Right ventricle myocardium superior (tissue), 1 donor: Measurements from ENCODE around the gene FJX1. TPM values are rescaled to one million over a fixed set of nuclear protein-coding genes. Genes with fewer than 3 reads are reported as not detected.

Experiments
- ATAC-seq: fragments of 200-7000 bp; cut with Tn5 transposase; one replicate; pipeline ENCODE4 v1.9.1; 2020; ENCODE audit warnings: mild to moderate bottlenecking; ENCODE audit not compliant: poor library complexity
- DNase-seq: peaks from one replicate; pipeline ENCODE4 v3.0.0-alpha.2; 2020
- intact Hi-C: fragments of 100-400 bp; cut with DNase I; formaldehyde crosslinking; loops from one replicate; pipeline ENCODE4 v1.11.2; 2022
- long read RNA-seq: library from polyadenylated mRNA; unstranded; transcript quantifications from one replicate; pipeline ENCODE4 v2.0.0, GENCODE V29; 2021
- total RNA-seq: library from RNA; stranded (reverse); fragmentation: NEBNext Ultra II Directional; extraction: Animal tissue kit (Norgen Biotek cat#: 25700); gene quantifications from one replicate; pipeline ENCODE4 v1.2.1, GENCODE V29; 2021
- donor health status: DM: no; HTN: yes; CAD: no; lungs with severe emphysema.

The FJX1 gene, protein sequence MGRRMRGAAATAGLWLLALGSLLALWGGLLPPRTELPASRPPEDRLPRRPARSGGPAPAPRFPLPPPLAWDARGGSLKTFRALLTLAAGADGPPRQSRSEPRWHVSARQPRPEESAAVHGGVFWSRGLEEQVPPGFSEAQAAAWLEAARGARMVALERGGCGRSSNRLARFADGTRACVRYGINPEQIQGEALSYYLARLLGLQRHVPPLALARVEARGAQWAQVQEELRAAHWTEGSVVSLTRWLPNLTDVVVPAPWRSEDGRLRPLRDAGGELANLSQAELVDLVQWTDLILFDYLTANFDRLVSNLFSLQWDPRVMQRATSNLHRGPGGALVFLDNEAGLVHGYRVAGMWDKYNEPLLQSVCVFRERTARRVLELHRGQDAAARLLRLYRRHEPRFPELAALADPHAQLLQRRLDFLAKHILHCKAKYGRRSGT
- 0.65 TPM for total RNA-seq
- long read RNA-seq, transcript FJX1-201 (1 exons, 2,450 nt), result major isoform, 7 of 7 reads
- long read RNA-seq, partial matches to known transcripts, result 0 of 7 reads
- long read RNA-seq, other reads (novel, unspliced or antisense), result 0 of 7 reads

DNA sequence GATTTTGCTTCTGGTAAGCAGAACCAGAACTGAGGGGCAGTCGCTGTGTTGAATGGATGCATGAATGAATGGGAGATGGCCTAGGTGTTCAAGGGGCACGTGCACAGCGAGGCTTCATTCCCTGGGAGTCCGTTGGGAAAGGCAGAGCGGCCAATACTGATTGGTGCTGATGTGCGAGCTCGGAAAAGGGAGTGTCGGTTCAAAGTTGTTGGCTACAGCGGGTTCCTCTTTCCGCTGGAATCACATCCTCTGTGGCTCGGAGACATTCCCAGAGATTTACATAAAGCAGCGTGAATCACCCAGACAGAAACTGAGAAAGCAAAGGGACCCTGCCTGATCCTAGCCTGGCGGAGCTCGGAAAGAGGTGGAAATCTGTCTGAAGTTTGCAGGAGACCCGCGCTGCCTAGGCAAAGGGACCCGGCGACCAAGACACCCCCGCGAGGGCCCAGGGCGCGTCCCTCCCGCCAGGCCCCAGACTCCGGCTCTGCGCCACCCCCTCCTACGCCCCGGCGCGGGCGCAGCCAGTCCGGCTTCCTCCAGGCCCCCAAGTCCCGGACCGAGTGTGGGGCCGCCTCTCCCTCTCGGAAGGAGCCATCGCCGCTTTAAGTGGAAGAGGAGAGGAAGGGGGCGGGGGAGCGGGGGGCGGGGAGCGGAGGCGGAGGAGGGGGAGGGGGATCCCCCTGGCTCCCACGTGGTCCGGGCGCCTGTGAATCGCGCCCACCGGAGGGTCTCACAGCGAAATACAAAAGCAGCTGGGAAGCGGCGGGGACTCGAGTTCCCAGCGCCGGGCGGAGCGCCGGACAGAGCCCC is at the start of gene FJX1:
Gene FJX1 (plus strand): TSS at position 774 of the 810 bp plus-strand sequence. CDS start 177 bp downstream, outside the sequence.
- intact Hi-C loops, result loop anchor here (5.0 to 10.0 kb wide), 6 partner anchors 207 to 857 kb away; no protein-coding TSS in a partner anchor
- DNase-seq, result peak; percentile 66
- peak; percentile 73 for ATAC-seq

DNA sequence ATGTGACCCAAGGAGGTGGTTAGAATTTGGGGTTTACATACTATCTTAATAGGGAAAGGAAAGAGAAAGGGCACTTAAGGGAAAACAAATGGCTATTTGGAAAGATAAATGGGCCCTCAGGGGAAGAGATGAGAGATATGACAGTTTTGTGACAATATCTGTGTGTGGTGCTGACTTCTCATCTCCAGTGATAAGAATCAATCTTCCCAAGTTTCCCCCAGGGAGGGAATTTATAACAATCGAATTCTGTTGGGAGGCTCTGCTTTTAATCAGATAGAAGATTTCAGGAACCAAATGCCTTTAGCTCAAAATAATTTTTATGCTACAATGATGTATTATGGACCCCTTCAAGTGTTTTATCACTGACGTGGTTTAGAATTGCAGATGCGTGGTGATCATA is 46.6 kb upstream of the FJX1 start:
- intact Hi-C loops, result no loop called here
- no peak for DNase-seq
- ATAC-seq, result no peak

DNA sequence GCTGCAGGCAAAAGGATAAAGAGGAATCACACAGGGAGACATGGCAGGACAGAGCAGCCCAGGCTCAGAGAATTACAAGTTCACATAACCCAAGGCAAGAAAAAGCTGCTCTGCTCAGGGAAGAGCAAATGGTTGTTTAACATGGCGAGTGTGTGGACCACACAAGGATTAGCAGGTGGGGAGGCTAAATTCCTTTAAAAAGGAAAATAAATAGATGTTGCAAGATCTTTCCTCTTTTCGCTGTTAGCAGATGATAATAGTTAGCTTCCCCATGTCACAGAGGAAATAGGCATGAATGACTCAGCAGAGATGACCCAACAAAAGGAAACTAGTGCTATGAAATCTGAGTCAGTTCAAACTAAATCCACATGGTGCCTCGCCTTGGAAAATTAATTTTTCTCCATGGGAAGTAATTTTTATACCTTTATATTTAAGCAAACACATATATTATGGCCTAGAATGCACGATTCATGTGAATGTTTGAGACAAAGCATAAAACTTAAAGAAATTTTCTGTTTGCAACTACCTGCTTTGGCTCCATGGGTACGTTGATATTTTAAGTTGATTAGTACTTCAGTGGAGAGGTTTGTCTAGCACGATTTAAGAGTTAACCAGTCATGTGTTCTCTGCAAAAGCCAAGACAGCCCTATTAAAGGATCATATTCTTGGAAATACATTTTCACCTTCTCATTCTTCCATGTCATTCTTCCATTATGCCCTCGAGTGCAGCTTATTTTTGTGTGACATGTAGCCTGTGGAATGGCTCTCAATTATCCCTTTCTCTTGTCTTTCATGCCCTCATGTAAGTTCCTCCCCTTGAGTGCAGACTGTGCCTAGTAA is 38.5 kb upstream of the FJX1 start:
- intact Hi-C loops, result no loop called here
- no peak for DNase-seq
- peak; percentile 55 for ATAC-seq

DNA sequence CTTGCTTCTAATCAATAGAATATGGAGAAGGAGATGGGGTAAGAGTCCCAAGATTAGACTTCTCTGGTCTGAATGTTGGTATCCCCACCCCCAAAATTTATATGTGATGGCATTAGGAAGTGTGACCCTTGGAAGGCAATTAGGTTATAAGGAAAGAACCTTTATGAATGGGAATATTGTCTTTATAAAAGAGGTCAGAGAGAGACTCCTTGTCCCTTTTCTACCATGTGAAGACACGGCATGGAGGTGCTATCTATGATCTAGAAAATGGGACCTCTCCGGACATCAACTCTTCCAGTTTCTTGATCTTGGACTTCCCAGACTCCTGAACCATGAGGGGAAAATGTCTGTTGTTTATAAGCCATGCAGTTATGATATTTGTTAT is 37.9 kb upstream of the FJX1 start:
- DNase-seq, result no peak
- intact Hi-C loops, result no loop called here
- no peak for ATAC-seq

DNA sequence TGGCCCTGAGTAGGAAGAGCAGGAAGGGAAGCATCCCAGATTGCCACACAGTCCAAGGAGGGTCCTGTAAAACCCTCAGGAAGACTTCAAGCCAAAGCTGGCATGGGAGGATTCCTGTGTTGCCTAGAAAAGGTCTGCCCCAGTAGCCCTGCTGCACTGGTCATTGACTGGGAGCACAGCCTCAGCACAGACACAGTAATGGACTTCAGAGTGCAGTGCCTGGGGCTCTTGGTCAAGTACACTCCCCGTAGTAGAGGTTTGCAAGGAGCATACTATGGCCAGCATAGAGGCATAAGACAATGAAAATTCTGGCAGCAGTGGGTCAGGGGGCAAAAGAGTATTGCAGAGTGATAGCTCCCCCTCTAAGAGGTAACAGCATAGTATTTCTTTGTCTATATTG is 36.2 kb upstream of the FJX1 start:
- intact Hi-C loops, result no loop called here
- ATAC-seq, result no peak

DNA sequence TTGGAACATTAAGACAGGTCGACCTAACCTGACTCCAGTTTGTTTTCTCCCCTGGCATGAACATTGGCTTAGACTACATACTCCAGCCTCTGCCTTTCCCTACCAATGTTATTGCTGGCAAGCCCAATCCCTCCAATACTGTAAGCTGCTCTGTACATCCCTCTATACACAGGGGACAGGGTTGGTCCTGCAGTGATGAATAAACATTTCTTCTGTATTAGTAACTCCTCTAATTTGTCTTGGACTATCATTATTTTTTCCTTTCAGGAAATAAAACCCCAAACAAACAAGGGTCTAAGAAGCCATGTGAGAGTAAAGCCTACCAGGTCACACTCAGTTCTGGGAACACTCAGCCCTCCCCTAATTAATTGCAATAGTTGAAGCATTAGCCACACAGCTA is 35.1 kb upstream of the FJX1 start:
- DNase-seq (no peak), ATAC-seq (no peak)
- intact Hi-C loops, result no loop called here

More for the DNA sequence above, 36.2 kb upstream of the FJX1 start:
- no peak for DNase-seq

DNA sequence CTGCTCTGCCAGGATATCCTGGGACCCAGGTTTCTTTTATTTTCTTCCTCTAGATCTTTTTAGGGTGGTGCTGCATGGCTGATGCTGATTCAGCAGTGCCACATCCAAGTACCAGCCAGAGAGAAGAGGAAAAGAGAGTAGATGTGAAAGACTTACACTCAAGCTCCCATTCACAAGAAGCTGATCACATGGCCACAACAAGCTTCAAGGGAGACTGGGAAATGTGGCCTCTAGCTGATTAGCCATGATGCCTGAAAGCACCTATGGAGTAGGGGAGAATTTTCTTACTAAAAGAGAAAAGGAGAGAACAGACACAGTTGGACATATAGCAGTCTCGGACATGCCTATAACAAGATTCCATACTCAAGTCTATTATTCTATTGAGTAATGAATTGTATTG is 34.4 kb upstream of the FJX1 start:
- no peak for DNase-seq
- intact Hi-C loops, result no loop called here
- no peak for ATAC-seq

DNA sequence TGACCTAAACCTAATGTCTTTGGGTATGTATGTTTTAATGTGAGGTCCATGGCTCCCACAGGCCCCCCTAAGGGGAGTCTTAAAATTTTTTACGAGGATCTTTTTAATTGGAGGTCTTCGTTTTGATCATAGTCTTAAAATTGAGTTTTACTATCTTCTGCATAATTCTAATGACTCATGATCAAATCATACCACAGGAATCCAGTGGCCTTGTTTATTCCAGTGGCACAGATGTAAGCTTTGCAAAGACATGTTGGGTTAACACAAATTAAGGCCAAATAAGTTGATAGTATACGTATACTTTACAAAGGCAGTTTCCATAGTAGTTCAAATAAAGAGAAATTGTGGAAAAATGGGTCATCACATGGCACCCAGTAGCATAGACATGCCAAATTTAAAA is 33.9 kb upstream of the FJX1 start:
- intact Hi-C loops, result no loop called here
- DNase-seq (no peak), ATAC-seq (no peak)

DNA sequence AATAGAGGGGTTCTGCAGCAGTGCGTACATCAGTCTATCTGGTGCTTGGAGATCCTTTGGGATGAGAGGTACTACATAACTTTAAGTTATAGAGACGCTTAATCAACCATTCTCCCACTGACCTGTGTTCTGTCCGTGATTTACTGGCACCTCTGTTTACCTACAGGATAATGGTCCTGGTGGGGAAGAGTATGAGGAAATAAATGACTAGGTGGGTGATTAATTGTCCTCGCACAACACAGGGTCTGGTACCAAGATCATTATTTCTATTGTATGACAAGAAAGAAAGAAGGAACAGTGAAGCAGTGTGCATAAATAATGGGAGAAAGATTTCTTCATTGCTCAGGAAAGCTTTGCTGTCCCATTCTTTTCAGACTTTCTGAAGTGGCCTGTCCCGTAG is 32.8 kb upstream of the FJX1 start:
- intact Hi-C loops, result no loop called here
- no peak for DNase-seq
- no peak for ATAC-seq

DNA sequence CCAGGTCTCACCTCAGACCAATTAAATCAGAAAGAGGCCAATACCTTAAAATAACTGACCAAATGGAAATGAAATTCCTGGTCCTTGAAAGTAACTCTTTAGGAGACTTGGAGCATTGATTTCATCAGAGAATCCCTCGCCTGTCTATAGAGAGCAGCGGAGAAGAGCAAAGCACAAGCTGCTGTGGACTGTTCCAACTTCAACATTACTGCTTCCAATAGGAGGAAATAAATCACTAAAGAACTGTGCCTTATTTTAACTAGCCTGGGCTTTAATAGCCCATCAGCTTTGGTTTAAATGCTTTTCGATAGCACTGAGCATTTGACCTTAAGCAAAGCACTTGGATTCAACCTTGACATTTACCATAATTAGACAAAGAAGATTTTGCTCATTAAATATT is 32.0 kb upstream of the FJX1 start:
- no peak for DNase-seq
- ATAC-seq, result no peak
- intact Hi-C loops, result no loop called here

DNA sequence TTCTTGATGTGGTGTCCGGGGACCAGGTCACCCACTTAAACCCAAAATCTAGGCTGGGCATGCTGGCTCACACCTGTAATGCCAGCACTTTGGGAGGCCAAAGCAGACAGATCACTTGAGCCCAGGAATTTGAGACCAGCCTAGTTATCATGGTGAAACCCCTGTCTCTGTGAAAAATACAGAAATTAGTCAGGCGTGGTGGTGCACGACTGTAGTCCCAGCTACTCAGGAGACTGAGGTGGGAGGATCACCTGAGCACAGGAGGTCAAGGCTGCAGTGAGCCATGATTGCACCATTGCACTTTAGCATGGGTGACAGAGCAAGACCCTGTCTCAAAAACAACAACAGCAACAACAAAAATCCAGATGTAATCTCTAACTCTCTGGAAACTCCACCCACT is 30.3 kb upstream of the FJX1 start:
- DNase-seq, result no peak
- intact Hi-C loops, result no loop called here
- ATAC-seq, result no peak

DNA sequence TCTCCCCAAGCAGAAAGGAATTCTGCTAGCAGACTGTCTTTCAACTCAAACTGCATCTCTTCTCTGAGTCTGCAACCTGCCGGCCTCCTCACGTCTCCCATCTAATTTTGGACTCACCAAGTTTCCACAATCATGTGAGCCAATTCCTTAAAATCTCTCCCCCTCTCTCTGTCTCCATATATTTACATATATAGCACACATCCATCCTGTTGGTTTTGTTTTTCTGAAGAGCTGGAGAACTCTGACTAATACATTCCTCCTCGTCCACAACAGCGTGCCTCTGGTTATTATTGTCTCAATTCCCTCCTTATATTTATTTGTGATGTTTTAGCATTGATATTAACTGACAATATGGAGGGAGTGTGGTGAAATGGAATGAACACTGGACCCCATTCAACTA is 29.6 kb upstream of the FJX1 start:
- intact Hi-C loops, result no loop called here
- no peak for ATAC-seq

DNA sequence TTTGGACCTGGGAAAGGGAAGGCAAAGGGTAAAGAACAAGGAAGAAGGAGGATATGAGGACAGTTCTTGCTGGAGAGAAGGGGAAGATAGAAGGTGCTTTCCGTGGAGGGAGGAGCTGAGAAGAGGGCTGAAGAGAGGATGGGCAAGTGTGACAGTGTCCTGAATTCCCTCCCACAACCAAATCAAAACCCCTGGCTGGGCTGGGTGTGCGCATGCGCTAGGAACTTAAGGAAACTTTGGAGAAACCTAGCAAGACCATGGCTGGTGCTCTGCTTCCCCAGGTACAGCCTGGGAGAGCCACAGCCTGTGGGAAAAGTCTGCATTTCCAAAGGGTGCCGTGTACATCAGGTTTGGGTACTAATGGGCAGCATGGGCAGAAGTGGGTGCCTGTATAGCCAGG is 29.0 kb upstream of the FJX1 start:
- DNase-seq (no peak), ATAC-seq (no peak)
- intact Hi-C loops, result no loop called here

More for the DNA sequence above, 29.6 kb upstream of the FJX1 start:
- DNase-seq, result no peak

DNA sequence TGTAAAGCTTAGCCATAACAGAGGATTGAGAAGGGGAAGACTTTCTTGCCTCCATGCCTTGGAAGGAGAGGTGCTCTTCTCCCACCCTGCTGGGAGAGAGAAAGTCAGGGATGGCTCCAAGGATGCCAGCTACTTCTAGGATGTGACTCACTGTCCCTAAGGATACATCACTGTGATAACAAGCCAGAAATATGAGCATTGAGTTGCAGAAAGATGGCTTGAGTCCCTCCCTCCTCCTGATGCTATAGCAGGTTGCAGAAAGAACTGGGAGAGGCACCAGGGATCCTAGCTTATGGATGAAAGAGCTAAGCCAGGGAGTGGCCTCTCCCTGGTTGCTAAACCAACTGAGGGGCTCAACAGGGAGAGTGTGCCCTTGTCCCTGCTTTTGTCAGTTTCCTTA is 27.8 kb upstream of the FJX1 start:
- no peak for ATAC-seq
- intact Hi-C loops, result no loop called here
- no peak for DNase-seq

DNA sequence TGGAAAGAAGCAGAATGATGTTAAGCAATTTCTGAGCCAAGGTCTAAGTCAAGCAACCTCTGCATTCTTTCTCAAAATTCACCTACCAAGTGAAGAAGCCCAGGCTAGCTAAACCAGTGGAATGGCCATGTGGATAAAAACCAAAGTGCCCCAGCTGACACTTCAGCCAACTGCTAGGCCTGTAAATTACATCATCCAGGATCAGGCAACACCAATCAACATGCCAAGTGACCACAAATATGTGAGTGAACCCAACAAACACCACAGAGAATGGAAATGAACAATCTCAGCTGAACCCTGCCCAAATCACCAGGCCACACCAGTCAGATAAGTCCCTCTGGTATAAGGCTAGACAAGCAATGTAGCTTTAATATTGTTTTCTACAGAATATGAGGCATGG is 25.1 kb upstream of the FJX1 start:
- DNase-seq (no peak), ATAC-seq (no peak)
- intact Hi-C loops, result no loop called here

DNA sequence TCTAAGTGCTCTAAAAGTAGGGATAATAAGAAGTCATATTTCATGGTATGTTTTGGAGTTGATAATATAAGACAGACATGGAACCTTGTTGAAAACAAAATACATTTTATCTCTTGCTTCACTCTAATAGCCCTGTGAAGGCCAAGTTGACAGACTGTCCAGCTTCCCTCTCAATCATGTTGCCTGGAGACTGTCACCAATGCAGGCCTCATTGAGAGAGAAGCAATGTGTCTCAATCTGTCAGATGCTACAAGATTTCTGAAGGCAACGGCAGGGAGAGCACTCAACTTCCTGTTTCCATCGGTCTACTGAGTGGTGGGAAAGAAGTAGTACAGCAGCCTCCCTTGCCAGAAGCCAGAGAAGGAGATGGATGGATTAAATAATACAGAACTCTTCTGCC is 23.6 kb upstream of the FJX1 start:
- intact Hi-C loops, result no loop called here
- ATAC-seq, result no peak
- DNase-seq, result no peak

DNA sequence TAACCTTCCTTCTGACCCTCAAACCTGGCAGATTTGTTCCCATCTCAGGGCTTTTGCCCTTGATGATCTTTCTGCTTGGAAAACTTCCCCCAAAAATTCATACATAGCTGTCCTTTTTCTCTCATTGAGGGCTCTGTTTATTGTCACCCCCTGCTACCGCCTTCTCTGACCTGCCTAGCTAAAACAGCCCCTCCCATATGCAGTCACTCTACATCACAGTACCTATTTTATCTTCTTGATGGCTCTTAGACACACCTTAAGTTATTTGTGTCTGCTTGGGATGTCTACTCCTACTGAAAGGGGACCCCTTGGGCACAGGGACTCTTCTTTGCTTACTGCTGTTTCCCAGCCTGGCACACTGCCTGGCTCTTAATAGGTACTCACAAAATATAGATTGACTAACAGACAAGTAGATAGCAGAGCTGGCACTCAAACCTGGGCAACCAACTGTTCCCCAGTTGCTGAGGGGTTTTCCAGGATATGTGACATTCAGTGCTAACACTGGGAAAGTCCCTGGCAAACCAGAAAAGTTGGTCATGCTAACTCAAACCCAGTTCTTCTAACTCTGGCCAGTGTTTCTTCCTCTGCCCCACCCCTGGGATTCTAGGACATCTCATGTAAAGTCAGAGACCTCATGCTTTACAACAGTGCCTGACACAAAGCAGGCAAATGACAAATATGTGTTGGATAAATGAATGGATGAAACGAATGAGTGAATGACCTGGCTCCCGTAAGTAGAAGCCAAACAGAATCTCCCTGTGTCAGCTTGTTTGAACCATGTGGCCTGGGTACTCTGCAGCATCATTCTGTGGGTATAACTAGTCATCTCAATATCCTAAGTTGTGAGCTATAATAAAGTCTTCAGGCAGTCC is 19.8 kb upstream of the FJX1 start:
- no peak for DNase-seq
- ATAC-seq, result no peak
- intact Hi-C loops, result no loop called here

DNA sequence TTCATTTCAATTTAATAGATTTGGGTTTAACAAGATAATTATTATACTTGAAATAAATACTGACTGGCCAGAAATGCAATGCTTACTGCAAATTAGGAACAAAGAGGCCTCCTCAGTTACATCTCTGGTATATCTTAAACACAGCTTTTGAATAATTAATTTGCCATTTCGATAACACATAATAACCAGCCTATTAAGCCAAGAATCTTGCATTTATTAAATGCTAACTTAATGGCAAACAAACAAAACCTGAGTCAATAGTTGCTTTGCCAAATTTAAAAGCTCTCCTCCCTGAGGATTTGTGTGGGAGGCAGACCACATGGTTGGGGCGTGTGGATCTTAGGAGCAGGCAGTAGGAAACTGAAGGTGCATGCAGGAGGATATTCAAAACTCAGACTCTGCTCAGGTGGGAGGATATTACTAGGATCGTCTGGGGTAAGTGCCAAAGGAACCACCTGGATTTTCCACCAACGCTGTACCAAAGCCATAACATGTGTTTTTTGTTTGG is 17.9 kb upstream of the FJX1 start:
- ATAC-seq, result no peak
- intact Hi-C loops, result no loop called here
- no peak for DNase-seq
